ENCODE measurements around the gene FIBIN. TPM values are rescaled to one million over a fixed set of nuclear protein-coding genes. Genes with fewer than 3 reads are reported as not detected.

FIBIN gene
- total RNA-seq, 2 experiments from 2014 or later: not detected

DNA sequence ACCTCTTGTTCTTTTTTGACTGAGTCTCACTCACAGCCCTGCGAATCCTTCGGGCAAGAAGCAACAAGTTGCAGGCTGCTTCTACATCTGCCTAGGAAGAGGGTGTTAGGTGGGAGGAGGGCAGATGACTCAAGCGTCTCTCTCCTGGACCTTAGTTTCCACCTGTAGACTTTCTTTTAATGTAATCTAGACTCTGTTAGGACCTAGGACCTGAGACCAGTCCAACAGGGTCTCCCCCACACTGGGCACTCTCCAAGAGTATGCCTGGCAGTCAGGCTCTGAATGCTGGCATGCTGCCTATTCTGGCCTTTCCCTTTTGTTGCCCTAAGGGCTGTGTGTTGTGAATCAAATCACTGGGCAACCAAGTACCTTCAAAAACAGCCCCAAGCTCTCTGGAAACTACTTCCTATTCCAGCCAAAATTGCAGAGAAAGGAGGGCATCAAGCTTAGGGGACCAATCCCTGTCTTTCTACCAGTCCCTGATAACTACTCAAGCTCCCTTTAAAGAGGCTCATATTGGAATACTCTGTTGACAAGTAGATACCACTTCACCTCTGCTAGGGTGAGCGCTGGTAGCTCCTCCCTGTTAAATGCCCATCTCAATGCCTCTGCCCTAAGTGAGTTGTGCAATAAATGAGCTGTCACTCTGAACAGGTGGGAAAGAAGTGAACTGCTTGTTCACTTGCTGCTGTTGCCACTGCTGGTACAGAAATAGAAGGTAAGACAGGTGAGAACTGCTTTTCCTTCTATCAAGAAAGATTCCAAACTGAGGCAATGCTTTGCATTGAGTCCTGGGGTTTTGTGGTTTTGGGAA lies 46.6 kb downstream of the FIBIN start, which contains the start of gene BBOX1:
BBOX1 (plus strand) TSS at position 514 of the 814 bp plus-strand sequence. CDS start 14,616 bp downstream, outside the sequence.
- no peaks in the 10 kb centered on the region for H3K36me3 Mint-ChIP-seq (ENCODE audit: low read depth)
- no peaks in the 10 kb centered on the region for H3K4me1 Mint-ChIP-seq (ENCODE audit: low read depth)
- CTCF ChIA-PET: no interaction called here
- no peak within 1 kb of the TSS for H3K27ac Mint-ChIP-seq
- H3K27me3 Mint-ChIP-seq (ENCODE audit: low read depth): no peaks in the 10 kb centered on the region
- H3K4me3 Mint-ChIP-seq: no peak within 1 kb of the TSS
- DNase-seq: no peak
- H3K9me3 Mint-ChIP-seq: peaks cover 28% of the 10 kb centered on the region
- intact Hi-C loops (cut with micrococcal nuclease): no loop called here

DNA sequence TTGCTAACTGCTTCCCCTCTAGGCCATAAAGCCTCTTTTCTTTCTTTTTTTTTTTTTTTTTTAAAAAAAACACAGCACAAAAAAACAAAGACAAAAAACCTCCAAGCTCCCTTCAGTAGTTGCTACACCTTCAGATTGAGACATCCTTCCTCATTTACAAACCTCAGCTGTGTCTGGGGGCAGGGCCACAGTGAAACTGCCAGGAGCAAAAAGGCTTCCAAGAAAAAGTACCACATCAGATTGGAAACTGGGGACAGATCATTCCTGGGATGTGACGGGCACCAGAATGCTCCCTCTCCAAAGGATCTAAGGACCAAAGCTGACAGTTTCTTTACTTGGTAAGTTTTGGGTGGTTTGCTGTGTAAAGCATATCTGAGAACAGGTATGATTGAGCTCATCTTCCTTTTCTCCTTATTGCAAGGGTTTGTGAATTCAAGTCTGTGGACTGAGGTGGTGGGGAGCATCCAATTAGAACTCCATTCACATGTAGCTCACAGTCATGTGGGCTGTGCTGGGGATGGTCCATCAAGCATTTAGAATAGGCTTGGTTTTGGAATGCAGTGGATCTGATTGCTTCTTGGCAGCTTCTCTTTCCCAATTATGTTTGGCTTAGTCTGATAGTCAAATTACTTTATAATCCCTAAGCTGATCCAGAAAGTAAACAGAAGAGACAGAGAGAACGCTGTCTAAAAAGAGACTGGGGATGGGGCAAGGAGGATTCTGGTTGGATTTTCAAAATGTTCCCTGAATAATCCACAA lies 47.4 kb downstream of the FIBIN start:
- H3K36me3 Mint-ChIP-seq (ENCODE audit: low read depth): no peaks in the 10 kb centered on the region
- no peak overlapping the region for H3K27ac Mint-ChIP-seq
- H3K27me3 Mint-ChIP-seq (ENCODE audit: low read depth): no peaks in the 10 kb centered on the region
- peaks cover 28% of the 10 kb centered on the region for H3K9me3 Mint-ChIP-seq
- DNase-seq: no peak
- CTCF ChIA-PET: interaction anchor here (0.6 kb wide), 1 partner anchor 1306 kb away, joined by 5 read pairs; no protein-coding TSS in a partner anchor
- intact Hi-C loops (cut with micrococcal nuclease): no loop called here
- no peaks in the 10 kb centered on the region for H3K4me1 Mint-ChIP-seq (ENCODE audit: low read depth)
- no peak overlapping the region for H3K4me3 Mint-ChIP-seq

Other genes with a start within 250 kb of the FIBIN start
- not detected for gene BBOX1, start 46.7 kb downstream of the FIBIN start, total RNA-seq

All from activated naive CD4-positive, alpha-beta T cell treated with anti-CD3 and anti-CD28 coated beads for 36 hours (primary cell).